ENCODE results near the gene UBE3B.
"Not testable (repeated sequence)": the region's sequence is repeated elsewhere in the genome, so short reads cannot be mapped to it uniquely, and the experiment has no call there.

The UBE3B gene

DNA sequence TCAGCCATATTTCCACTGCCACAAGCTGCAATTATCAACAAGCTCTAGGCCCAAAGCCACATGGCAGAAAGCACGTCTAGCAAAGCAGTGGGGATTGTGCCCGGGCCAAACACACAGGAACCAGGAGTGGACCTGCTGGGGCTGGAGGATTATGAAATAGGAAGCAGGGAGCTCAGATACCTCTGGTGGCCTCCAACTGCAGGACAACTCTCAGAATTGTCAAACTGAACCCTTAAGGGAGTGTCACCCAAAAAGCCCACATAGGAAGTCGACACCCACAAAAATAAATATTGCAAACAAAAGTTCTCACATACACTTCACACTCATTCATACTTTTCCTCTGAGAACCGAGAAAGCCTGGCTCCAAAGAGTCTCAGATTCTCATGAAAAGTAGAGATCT, 26.5 kb upstream of the UBE3B start:
- no peak for DNase-seq (ENCODE audit: low read depth)

DNA sequence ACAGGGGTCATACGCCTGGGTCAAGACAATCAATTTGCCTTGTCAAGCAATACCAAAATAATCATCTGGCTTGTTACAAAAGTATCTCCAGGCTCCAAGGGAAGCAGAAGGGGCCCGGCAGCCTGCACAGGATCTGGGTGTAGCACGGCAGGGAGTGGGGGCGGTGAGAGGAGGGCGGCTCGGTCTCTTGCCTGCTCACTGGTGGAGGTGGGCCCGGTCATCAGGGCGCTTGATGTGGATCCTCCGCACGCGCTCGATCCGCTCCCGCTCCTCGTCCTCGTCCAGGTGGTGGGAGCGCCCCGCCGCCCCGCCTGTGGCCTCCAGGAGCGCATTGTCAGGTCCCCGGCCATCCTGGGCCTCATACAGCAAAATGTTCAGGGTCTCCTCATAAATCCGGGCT, 26.0 kb upstream of the UBE3B start:
- no peak for DNase-seq (ENCODE audit: low read depth)

DNA sequence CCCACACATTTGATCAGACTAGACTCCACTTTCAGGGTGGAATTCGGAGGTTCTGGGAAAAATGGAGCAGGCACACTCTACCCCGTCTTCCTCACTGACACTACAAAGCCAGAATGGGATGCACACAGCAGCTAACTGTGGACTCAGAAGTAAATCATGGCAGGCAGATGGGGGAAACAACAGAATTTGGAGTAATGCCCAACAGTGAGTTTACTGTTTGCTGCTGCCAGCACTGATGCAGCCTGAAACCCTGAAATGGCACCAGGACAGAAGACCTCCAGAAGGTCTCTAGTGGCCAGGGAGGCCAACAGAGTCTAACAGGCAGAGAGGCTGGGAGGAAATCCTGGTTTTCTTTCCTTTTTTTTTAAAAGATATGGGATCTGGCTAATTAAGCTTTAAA, 24.9 kb upstream of the UBE3B start:
- DNase-seq (ENCODE audit: low read depth) = no peak

DNA sequence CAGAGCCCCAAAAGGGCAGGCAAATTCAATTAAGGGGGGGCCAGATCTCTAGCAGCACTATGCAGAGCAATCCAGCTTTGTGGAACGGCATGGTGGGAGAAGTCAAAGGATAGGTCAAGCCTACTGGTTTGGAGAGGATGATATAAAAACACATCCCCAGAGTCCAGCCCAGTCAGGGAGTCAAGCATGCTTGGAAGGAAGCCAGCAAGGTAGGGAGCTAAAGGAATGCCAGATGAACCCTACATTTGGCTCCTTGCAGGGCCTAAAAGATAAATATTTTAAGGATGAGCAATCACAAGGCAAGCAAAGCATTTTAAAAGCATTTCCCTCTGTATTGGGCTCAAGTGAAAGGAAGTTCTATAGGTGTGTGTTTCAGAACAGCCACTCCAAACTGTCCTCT, 21.7 kb upstream of the UBE3B start:
- no peak for DNase-seq (ENCODE audit: low read depth)

DNA sequence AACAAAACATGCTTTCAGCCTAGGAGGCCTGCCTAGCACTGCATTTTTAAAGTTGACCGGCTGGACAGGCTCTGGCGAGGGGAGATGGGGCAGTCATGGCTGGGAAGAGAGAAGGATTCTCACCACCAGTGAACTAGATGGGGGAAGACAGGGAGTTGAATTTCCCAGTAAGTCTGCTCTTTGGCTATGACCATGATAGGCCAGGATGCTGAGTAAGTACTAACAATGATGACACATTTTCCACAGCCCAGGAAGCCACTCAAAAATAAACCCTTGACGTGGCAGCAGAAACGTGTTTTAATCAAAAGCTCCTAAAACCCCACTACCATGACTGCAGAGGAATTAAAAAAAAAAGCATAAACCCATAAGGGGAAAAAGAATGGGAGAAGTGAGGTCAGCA, 19.3 kb upstream of the UBE3B start:
- no peak for DNase-seq (ENCODE audit: low read depth)

DNA sequence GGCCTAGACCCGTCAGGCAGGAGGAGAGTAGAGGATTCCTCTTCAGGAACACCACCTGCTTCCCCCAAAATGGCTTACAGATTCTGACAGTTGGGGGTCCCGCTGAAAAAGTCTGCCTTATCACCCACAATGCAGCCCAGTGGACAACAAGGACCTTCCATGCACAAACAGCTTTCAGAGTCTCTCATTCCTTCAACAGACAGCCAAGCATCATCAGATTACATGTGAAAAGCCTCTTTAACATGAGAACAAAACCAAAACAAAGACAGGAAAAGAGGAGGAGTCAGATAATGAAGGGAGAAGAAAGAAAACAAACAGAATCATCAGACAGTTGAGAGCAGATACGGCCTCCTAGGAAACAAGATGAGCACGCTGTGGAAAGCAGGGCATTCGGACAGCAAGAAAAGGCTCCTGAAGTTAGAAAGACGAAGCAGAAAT, 18.6 kb upstream of the UBE3B start:
- DNase-seq (ENCODE audit: low read depth) = no peak

DNA sequence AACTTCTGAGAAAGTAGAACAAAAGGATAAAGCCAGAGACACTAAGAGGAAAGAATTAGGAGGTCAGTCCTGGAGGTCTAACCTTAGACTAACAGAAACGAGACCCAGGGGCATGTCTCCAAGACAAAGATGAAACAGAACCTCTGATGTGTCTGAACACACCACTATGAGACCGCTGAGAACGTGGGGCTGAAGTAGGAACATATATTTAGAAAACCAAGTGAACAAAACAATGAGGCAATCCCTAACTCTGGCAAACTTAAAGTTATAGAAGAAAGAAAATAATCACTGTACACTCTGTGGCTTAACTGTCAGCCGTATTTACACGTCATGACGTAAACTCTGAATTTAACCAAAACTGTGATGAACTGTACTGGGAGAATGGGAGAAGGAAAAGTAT, 18.2 kb upstream of the UBE3B start:
- DNase-seq (ENCODE audit: low read depth) = no peak

DNA sequence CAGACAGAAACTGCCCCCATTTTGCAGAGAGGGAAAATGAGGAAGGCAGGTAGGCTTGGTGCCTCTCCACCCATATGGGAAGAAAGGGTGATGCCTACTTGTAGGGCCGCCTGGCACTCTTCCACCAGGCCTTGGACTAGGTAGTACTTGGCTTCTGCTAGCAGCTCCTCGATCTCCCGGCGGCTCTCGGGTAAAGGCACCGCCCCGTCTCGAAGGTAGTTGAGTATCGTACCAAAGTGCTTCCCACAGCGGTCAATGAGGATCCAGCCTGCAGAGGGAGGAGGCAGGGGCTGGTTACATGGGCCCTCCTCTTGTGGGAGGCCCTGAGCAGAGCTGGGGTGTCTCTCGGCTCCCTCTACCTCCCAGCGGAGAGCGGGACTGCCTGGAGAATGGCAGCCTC, 16.9 kb upstream of the UBE3B start:
- no peak for DNase-seq (ENCODE audit: low read depth)

DNA sequence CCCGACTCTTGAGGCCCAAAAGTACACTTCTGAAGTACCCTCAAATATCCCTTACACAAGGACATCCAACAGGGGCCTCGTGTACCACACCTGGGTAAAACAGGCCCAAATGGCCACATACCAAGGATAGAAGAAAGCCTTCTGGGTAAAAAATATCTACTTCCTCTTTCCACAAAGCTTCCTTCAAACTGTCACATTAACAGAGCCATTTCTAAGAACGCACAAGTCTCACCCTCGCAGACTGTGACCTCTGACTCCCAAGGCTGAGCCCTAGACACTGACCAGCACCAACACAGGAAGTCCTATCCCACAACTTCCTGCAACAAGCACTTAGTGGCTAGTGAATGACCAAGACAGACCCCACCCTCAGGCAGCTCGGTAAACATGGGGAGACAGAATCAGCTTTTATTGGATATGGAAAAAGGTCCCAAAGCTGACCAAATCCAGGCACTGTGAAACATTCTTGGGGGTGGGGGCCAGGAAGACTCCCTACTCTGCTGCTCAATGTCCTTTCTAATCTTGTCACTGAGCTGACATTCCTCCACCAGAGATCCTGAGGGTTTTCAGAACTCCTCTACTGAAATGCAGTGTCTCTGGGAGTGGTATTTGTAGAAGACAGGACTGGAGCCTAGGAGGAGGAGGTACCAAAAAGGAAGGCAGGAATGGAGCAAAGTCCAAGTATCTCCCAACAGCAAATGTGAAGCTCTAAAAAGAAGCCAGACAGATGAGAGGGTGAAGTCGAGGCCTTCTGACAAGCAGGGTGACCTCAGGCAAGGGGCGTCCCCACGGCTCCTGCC, 16.2 kb upstream of the UBE3B start:
- no peak for DNase-seq (ENCODE audit: low read depth)

DNA sequence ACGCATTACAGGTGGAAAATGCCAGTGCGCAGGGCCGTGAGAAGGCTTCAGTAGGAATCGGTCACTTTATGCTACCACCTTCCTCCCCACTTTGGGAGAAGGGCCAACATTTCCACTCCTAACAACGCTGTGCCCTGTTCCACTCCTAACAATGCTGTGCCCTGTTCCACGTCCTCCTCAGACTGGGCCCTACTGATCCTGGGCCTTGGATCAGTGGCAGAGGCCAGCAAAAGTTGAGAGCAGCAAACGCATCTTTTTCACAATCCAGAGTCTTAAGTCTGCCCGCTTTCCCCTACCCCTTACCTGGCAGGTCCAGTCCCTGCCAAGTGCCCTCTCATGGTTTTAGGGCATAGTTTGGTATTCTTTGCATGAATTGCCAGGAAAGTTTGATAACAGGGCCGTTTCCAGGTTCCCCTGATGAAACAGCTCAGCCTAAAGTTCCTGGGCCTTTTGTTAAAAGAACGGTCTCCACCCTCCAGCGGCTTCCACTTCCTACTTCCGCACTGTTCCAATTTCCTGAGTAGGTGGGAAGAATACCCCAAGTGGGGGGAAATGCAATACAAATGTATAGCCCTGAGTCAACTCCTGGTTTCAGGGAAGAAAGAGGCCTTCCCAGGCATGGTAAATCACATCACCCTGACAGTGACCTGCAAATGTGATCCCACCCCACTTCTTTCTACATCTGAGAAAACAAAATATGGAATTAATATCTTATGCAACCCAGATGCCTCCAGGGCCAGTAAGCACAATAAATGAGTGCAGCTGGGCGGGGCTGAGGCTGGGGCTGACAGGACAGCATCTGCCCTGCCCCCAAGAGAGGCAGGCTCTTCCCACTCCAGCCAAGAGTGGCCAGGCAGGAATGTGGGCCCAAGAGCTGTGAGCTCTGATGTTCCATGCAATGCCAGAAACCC, 15.3 kb upstream of the UBE3B start:
- DNase-seq (ENCODE audit: low read depth) = no peak

DNA sequence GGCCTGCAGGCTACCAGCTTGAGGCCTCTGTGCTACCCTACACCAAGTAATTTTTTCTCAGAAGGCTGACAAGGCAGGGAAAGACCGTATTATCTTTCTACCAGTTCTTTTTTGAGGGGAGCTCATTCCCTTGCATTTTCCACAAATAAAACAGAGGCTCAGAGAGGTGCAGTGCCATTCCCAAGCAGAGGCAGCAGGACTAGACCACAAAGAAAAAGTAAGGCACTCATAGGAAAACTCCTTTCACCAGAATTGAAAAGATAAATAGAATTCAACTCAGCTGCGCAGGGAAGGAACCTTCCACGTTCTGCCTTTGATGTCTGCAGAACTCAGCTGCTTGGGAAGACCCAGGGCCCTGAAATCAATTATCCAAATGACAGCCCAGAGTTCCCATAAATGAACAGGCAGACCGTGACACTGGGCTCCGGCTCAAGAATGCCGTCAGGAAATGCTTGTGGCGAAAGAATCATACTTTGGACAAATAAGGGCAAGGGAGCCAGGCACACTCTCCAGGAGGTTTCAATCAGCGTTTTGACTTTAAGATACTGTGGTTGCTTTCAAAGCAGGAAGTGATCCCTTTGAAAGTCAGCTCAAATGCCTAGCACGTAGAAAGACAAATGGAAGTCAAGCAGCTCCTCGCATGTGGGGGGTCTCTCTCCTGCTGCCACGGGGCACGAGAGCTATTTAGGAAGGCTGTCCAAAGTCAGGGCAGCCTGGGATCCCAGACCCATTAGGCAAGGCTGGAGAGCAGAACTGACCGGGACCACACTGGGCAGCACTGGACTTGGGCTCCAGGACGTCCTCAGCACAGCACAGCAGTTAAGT, 14.4 kb upstream of the UBE3B start:
- no peak for DNase-seq (ENCODE audit: low read depth)

DNA sequence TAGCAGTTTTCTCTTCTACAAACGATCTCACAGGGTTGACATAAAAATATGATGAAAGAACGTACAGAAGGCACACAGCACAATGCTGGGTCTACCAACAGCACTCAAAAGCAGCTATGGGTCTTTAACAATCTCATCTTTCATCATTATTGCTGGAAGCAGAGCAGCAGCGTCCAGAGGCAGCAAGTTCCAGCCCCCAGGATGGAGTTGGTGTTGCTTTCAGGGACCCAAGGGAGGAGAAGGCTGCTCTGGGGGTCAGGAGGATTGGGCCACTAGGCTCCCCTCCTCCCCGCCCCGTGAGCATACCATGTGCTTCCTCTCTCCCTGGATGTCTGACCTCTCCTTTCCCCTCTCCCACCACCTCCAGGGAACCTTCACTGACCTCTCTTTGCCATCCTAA, 13.7 kb upstream of the UBE3B start:
- no peak for DNase-seq (ENCODE audit: low read depth)

DNA sequence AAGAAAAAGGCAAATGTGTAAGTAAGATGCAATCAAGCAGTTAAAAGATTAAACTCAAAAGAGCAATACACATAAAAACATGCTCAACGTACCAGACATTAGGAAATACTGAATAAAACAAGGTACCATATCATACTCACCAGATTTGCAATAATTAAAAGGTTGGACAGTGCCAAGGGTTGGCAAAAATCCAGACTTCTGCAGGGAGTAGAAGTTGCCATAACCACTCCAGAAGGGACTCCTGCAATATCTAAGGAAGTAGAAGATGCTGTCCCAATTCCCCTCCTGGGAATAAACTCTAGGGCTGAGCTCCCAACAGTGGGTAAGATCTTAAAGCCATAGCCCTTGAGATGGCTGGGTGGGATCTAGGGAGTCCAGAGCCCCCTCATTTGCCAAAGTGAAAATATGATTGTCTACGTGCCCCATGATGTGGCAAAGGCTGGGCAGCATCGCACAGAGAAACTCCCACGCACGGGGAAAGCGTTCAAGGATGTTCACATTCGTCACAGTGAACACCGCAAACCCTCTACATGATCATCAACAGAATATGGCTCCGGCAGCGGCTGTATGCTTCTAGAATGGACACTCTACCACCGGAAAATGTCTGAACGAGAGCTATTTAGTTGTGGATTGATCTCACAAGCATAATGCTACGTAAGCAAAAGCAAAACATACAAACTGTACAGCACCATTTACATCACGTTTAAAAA, 12.6 kb upstream of the UBE3B start:
- DNase-seq (ENCODE audit: low read depth) = no peak

DNA sequence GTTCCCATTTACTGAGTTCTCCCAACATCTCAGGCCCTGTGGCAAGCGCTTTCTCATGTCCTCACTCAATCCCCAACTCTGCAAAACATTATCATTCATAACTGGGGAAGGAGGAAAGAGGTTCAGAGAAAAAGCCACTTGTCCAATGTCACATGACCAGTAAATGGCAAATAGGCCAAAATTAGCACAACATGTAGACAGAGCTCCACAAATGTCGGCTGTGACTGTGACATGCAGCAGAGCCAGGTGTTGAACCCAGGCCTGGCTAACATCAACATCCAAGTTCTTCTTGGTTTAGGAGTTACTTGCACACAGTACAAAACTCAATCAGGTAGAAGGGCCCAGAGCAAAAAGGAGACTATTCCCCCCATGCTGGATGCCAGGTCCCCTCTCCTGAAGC, 11.1 kb upstream of the UBE3B start:
- DNase-seq (ENCODE audit: low read depth) = no peak

DNA sequence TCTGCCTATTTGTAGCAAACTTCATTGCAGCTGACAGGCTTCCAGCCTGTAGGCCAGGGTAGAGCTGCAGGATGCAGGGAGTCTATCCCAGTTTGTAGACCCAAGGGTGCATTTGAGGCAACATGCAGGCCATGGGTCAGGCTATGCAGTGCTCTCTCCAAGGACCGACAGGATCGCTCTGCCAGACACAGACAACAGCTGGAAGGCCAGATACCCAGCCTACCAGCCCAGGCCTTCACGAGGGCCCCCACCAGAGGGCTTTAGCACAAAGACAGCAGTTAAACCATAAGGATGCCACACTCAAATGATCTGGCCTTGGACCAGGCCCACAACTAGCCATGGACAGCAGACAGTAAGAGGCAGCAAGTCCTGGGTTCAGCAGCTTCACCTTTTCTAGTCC, 10.6 kb upstream of the UBE3B start:
- DNase-seq (ENCODE audit: low read depth) = no peak

DNA sequence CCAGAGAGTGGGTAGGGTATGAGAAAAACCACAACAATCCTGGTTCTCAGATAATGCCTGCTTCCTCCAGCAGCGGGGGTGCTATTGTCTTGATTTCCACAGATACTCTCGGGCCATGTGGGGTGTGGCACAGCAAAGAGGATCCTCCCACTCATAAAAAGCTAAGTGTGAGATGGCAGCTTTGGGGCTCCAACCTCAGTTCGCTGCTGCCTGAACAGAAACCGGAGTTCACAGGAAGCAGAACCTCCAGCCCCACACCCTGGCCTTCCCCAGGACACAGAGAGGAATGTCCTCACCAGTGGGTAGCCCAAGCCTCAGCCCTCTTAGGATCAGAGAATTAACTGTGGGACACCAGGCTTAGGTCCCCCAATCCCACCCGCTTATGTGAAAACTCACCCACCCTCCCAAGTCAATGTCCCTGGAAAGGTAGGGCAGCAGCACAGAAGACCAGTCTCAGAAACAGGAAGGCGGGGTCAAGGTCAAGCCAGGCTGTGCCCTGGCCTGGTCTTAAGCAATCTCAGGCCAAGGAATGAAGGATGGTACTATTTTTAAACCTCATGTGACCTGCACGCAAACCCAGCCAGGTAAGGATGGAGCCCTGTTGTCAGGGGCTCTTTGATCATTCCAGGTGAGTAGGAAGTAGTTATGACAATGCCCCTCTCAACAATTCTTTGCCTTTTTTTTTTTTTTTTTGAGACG, 9.3 kb upstream of the UBE3B start:
- no peak for DNase-seq (ENCODE audit: low read depth)

DNA sequence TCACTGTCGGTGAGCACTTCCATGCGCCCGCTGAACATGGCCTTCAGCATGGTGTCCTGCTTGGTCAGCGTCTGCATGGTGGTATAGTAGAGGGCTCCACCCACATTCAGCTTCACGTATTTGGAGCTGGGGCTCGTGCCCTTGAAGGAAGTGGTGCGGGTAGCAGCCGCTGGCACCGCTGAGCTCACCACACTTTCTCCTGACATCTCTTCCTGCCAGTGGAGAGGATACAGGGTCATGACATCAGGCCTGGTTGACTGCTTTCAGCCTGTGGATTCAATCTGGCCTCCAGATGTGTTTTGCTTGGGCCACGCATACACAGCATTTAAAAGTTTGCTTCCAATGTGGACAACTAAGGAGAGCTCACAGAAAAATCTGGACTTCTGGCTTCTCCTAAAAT, 7.9 kb upstream of the UBE3B start:
- DNase-seq (ENCODE audit: low read depth) = no peak

DNA sequence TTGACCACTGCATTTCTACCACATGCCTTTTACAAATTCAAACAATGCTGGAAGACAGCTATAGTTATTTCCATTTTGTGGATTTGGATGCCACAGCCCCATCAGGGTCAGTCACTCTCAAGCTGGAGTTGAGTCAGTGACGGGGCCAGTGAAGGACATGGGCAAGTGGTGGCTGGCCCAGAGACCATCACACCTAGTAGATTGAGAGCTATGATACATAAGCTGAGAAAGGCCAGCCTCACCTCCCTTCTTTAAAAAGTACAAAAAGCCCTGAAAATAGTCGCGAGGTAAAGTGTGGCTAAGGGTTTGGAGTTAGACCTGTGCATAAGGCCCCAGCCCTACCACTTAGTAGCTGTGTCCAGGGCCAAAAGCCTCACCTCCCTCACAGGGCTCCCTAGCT, 4.4 kb upstream of the UBE3B start:
- DNase-seq (ENCODE audit: low read depth) = no peak

DNA sequence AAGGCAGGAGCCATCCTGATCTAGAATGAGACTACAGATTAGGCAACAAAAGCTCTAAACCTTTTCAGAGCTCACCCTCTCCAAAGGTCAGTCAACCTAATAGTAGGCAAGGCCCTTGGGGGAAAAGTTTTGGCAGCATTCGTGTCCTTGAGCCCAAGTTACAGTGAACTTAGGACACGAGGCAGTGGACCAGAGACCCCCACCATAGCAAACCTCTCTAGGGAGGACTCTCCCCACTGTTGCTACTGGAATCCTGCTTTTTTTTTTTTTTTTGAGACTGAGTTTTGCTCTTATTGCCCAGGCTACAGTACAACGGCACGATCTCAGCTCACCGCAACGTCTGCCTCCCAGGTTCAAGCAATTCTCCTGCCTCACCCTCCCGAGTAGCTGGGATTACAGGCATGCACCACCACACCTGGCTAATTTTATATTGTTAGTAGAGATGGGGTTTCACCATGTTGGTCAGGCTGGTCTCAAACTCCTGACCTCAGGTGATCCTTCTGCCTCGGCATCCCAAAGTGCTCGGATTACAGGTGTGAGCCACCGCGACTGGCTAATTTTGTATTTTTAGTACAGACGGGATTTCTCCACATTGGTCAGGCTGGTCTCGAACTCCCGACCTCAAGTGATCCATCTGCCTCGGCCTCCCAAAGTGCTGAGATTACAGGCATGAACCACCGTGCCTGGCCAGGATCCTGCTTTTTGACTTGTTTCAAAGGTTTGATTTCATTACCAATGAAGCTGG, 3.7 kb upstream of the UBE3B start:
- DNase-seq (ENCODE audit: low read depth) = not testable (repeated sequence)

DNA sequence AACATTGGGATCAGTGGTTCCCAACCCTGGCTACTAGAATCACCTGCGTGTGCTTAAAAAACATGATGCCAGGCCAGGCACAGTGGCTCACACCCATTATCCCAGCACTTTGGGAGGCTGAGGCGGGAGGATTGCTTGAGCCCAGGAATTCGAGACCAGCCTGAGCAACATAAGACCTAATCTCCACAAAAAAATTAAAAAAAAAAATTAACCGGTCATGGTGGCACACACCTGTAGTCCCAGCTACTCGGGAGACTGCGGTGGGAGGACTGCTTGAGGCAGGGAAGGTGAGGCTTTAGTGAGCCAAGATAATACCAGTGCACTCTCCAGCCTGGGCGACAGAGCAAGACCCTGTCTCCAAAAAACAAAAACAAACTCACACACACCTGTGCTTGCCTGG, 2.3 kb upstream of the UBE3B start:
- no peak for DNase-seq (ENCODE audit: low read depth)

Data from activated T-helper 1 cell treated with Interleukin-2 at 50 U/mL for 16 hours (primary cell).